HG03432 (cell line): Measurements from ENCODE around the gene CASQ1.

Source experiments
- ATAC-seq: cut with Tn5 transposase; IDR thresholded peaks from one replicate; pipeline ENCODE4 v1.9.1; 2021; ENCODE audit warnings: mild to moderate bottlenecking, moderate library complexity; ENCODE audit not compliant: unreplicated experiment

CASQ1 gene

GRCh38 chr1:160189649-160190625, at the start of gene CASQ1:
Gene CASQ1 (plus strand): TSS chr1:160190575. CDS start chr1:160190752, 177 bp downstream.
- no peak for ATAC-seq

GRCh38 chr1:160143695-160144094, 46.7 kb upstream of the CASQ1 start:
- ATAC-seq = no peak

- no peak for ATAC-seq
Measured at GRCh38 chr1:160144921-160145320, 45.5 kb upstream of the CASQ1 start.

- no peak for ATAC-seq
Measured at GRCh38 chr1:160146107-160146506, 44.3 kb upstream of the CASQ1 start.

DNA sequence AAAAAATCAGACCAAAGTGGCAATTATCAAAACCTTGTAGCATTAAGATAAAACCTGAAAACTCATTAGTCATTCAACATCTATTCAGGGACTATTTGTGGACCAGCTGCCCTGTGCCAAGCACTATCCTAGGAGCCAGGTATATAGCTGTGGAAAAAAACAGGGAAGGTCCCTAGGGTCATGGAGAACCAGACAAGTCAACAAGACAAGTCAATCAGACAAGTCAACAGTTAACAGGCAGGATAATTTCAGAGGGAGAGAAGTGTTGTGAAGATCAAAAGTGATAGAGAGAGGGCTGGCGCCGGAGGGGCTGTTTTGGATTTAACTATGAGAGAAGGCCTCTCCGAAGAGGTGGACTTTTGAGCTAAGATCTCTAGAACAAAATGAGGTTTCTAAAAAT, 42.3 kb upstream of the CASQ1 start:
- ATAC-seq = no peak

DNA sequence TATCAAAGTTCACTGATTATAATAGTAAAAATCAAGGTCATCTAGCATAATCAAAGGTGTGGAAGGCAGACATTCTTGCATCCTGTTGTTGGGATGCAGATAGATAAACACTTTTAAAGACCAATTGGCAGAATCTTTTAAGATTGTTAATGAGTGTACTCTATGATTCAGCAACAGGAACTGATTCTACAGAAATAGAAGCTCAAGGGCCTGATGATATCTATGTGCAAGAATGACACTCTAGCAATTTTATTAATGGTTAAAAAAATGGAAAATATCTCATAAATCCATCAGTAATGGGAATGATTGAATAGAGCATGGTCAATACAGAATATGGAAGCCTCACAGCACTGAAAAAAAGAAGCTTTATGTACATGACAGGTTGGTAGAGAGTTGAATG, 41.1 kb upstream of the CASQ1 start:
- no peak for ATAC-seq

DNA sequence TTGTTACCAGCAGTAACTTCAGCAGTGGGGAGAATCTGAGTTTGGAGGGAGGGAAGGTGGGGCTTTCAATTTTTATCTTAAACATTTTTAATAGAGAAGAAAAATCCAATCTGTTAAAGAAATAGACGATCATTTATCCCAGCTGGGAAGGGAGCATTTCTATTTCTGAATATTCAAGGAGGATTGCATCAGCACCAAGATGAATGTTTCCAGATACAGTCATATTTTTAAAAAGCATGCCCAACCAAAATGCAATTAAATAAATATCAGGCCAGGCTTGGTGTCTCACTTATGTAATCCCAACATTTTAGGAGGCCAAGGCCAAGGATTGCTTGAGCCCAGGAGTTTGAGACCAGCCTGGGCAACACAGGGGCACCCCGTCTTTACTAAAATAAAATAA, 40.7 kb upstream of the CASQ1 start:
- ATAC-seq = no peak

- no peak for ATAC-seq
Measured at GRCh38 chr1:160151303-160151702, 39.1 kb upstream of the CASQ1 start, which contains the start of gene ATP1A4. Gene ATP1A4 (plus strand): TSS chr1:160151603. CDS start chr1:160152041, 438 bp downstream.

DNA sequence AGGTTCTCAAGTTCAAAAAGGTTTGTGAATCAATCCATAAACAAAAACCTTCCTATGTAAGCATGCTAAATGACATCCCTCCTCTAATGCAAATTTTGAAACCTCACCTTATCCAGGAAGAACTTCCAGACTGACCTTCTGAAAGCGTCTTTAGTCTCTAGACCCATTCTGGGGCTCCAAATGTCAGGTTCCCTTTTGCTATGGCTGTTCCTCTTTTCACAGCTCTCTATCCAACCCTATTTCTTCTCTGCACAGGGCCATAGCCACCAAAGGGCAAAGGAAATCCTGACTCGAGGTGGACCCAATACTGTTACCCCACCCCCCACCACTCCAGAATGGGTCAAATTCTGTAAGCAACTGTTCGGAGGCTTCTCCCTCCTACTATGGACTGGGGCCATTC, 35.6 kb upstream of the CASQ1 start:
- no peak for ATAC-seq

GRCh38 chr1:160156361-160156760, 34.0 kb upstream of the CASQ1 start:
- no peak for ATAC-seq

- ATAC-seq = no peak
Measured at GRCh38 chr1:160157174-160157573, 33.2 kb upstream of the CASQ1 start.

- no peak for ATAC-seq
Measured at GRCh38 chr1:160158031-160158430, 32.3 kb upstream of the CASQ1 start.

- no peak for ATAC-seq
Measured at GRCh38 chr1:160158534-160158933, 31.8 kb upstream of the CASQ1 start.

- ATAC-seq = no peak
Measured at GRCh38 chr1:160159846-160160245, 30.5 kb upstream of the CASQ1 start.

GRCh38 chr1:160161965-160162705, 28.2 kb upstream of the CASQ1 start:
- ATAC-seq = no peak

GRCh38 chr1:160162931-160163330, 27.4 kb upstream of the CASQ1 start:
- ATAC-seq = no peak

DNA sequence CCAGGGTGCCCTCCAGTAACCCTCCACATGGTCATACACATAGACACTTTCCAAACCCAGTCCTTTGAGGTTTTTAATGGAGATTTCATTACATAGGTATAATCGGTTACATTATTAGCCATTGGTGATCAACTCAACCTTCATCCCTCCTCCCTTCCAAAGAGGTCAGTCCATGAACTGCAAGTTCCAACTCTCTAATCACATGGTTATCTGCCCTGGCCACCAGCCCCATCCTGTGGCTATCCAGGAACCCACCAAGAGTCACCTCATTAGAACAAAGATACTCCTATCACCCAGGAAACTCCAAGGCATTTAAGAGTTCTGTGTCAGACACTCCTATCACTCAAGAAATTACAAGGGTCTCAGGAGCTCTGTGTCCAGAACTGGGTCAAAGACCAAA, 26.8 kb upstream of the CASQ1 start:
- no peak for ATAC-seq

DNA sequence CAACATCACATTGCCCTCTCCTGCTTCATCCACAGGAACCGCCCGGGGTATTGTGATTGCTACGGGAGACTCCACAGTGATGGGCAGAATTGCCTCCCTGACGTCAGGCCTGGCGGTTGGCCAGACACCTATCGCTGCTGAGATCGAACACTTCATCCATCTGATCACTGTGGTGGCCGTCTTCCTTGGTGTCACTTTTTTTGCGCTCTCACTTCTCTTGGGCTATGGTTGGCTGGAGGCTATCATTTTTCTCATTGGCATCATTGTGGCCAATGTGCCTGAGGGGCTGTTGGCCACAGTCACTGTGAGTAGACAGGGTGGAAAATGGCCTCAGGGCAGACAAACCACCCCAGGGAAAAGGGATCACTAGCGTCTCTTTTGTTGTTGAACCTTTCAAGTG, 26.3 kb upstream of the CASQ1 start:
- no peak for ATAC-seq

DNA sequence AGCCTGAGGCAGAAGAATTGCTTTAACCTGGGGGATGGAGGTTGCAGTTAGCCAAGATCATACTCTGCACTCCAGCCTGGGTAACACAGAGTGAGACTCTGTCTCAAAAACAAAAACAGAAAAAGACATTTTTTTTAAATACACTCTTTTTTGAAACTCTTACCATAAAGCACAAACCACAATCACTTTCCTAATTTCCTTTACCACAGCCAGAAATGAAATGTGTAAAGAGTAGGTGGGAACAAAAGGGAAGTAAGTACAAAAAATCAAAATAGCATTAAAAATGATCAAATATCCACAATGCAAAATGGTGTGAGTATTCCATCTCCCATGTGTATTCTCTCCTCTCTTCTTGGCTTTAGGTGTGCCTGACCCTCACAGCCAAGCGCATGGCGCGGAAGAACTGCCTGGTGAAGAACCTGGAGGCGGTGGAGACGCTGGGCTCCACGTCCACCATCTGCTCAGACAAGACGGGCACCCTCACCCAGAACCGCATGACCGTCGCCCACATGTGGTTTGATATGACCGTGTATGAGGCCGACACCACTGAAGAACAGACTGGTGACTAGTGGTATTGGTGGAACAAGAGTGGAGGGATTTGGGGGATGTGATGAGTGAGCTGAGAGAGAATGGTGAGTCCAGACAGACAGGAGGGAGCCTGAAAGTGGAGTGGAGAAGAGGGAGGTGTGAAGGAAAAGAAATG, 24.1 kb upstream of the CASQ1 start:
- no peak for ATAC-seq

DNA sequence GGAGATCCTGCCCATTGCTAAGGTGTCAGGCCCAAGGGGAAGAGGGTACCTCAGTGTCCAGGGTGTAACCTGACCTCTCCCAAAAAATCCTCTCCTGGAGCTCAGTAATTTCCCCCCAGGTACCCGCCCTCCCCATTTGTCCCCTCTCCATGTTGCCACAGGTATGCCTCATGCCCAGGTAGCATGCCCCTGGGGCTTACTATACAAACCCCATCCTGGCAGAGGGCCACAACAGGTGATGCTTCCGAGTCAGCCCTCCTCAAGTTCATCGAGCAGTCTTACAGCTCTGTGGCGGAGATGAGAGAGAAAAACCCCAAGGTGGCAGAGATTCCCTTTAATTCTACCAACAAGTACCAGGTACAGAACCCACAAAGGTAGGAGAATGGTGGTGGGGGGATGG, 23.3 kb upstream of the CASQ1 start:
- ATAC-seq = no peak

DNA sequence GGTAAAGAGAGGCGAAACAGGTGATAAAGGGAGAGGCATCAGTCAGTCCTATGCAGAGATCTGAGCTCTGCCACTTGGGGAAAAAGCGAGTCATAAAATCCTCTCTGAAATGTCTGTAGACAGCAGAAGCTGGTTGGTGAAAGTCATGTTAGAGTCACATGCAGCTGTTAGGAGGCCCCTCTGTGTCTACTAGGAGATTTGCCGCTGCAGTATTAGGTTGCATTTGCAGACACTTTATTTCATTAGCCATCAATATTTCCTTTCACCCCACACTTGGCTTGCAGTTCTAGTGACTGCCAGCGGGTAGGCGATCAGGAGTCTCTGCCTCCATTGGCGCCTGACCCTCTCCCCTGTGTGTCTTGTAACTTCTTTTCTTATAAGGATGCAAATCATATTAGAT, 22.8 kb upstream of the CASQ1 start:
- ATAC-seq = no peak
